BLaER1 treated with 17β-estradiol and CSF1 and Interleukin-3, amounts not matched to agents 10 nM and 100 nM (cell line): ENCODE results near the gene HHIPL2.
"Not testable (repeated sequence)": the region's sequence is repeated elsewhere in the genome, so short reads cannot be mapped to it uniquely, and the experiment has no call there.

ENCODE experiments used
- H3K27ac ChIP-seq, 11 experiments: shearing (Covaris generic); formaldehyde crosslinking; 2 replicates each; pipeline ENCODE4 v1.8.1; 2022
- H3K27me3 ChIP-seq, 11 experiments: shearing (Covaris generic); formaldehyde crosslinking; 2 replicates each; pipeline ENCODE4 v1.8.1; 2022
- H3K36me3 ChIP-seq, 11 experiments: shearing (Covaris generic); formaldehyde crosslinking; 2 replicates each; pipeline ENCODE4 v1.8.1; 2022
- H3K4me1 ChIP-seq, 10 experiments: shearing (Covaris generic); formaldehyde crosslinking; 2 replicates each; pipeline ENCODE4 v1.8.1; 2022
- H3K4me2 ChIP-seq, 11 experiments: shearing (Covaris generic); formaldehyde crosslinking; 2 replicates each; pipeline ENCODE4 v1.8.1; 2022
- H3K4me3 ChIP-seq, 10 experiments: shearing (Covaris generic); formaldehyde crosslinking; 2 replicates each; pipeline ENCODE4 v1.8.1; 2022
- H3K9ac ChIP-seq, 11 experiments: shearing (Covaris generic); formaldehyde crosslinking; 2 replicates each; pipeline ENCODE4 v1.8.1; 2022
- H3K9me3 ChIP-seq, 11 experiments: shearing (Covaris generic); formaldehyde crosslinking; replicated peaks in 1 of 11; 2 replicates each; pipeline ENCODE4 v1.8.1; 2022
- H4K20me1 ChIP-seq, 11 experiments: shearing (Covaris generic); formaldehyde crosslinking; 2 replicates each; pipeline ENCODE4 v1.8.1; 2022
- Cebpa-rat ChIP-seq, 11 experiments: shearing (Covaris generic); IDR thresholded peaks; 2 replicates each; pipeline ENCODE4 v1.8.1; 2022

The HHIPL2 gene

GRCh38 chr1:222525951-222526350 lies 22.0 kb downstream of the HHIPL2 start:
- H3K9me3 ChIP-seq = peaks cover 0 to 9% (median 0%) of the 10 kb centered on the region in 11 experiments; a peak in 1 of 22 replicates
- no peak overlapping the region for H3K27ac ChIP-seq
- H3K9ac ChIP-seq = no peak overlapping the region
- H3K4me3 ChIP-seq = no peak overlapping the region
- H3K27me3 ChIP-seq = no peaks in the 10 kb centered on the region
- H3K36me3 ChIP-seq = no peaks in the 10 kb centered on the region
- H3K4me1 ChIP-seq = no peaks in the 10 kb centered on the region; a peak in 1 of 20 replicates
- no peak for TF ChIP-seq Cebpa-rat (IDR thresholded peaks at IDR 0.05)
- H4K20me1 ChIP-seq = no peaks in the 10 kb centered on the region
- H3K4me2 ChIP-seq = no peak overlapping the region

DNA sequence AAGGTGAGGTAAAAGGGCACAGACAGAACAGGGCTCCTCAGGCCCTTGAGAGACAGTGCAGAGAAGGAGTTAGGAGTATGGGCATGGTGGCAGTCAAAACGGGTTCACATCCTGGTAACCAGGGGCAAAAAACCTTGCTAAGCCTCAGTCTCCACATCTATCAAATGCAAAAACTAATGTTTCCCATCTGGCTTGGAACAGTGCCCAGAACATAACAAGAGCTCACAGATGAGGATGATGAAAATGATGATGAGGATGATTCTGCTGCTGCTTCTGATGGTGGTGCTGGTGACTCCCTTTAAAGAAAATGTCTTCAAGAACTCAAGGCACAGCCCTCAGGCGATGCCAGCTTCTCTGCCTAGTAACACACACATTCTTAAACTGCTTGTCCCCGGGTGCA lies 24.1 kb downstream of the HHIPL2 start:
- no peak for TF ChIP-seq Cebpa-rat (IDR thresholded peaks at IDR 0.05)
- no peak overlapping the region for H3K4me2 ChIP-seq
- peaks cover 0 to 9% (median 0%) of the 10 kb centered on the region in 11 experiments; a peak in 1 of 22 replicates for H3K9me3 ChIP-seq
- H4K20me1 ChIP-seq = no peaks in the 10 kb centered on the region
- H3K27me3 ChIP-seq = no peaks in the 10 kb centered on the region
- no peaks in the 10 kb centered on the region for H3K36me3 ChIP-seq
- no peak overlapping the region for H3K9ac ChIP-seq
- no peak overlapping the region for H3K27ac ChIP-seq
- no peak overlapping the region for H3K4me3 ChIP-seq
- H3K4me1 ChIP-seq = no peaks in the 10 kb centered on the region; a peak in 1 of 20 replicates

DNA sequence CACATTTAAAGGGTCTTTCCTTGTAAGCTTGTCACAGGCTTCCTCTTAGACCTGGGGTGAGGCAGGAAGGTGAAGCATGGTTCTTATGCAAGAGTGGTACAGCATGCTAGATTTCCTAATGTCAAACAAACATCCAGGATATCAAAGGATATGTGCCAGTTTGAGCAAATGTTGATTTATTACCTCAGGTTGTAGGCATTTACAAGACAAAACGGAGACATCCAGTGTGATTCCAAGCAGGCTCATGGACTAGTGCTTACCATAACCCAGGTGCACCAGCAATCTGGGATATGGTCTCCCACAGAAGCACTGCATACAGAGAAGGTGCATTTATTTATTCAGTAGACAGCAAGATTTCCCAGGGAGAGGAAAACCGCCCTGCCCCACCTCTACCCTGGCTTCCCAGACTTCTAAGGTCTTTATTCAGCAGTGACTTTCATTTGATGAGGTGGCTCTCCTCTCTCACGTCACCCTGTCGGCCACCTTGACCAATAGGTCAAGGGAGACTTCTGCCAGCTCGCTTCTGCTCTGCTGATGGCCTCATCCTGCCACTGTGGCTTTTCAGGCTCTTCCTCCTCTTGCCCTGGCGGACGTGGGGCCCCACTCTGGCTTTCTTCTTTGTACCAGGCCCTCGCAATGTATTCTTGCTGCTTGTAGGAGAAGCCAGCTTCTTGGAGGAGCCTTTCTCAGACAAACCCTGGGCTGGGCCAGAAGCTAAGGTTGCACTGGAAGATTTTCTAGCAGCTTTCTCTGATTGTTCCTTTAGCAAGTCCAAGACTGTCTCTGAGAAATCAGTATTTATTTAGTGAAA lies 25.6 kb downstream of the HHIPL2 start:
- Histone ChIP-seq H3K9me3 (peaks cover 0 to 4% (median 0%) of the 10 kb centered on the region in 11 experiments; a peak in 1 of 22 replicates), H3K4me2 (no peak overlapping the region), H3K36me3 (no peaks in the 10 kb centered on the region), H3K4me1 (no peaks in the 10 kb centered on the region; a peak in 1 of 20 replicates), H4K20me1 (no peaks in the 10 kb centered on the region), H3K27me3 (no peaks in the 10 kb centered on the region), H3K4me3 (no peak overlapping the region), H3K9ac (no peak overlapping the region), H3K27ac (no peak overlapping the region)
- TF ChIP-seq Cebpa-rat (IDR thresholded peaks at IDR 0.05) = no peak

GRCh38 chr1:222521299-222522104 lies 26.4 kb downstream of the HHIPL2 start:
- no peaks in the 10 kb centered on the region for H3K36me3 ChIP-seq
- no peak overlapping the region for H3K9ac ChIP-seq
- no peak overlapping the region for H3K27ac ChIP-seq
- no peak for TF ChIP-seq Cebpa-rat (IDR thresholded peaks at IDR 0.05)
- H4K20me1 ChIP-seq = no peaks in the 10 kb centered on the region
- no peaks in the 10 kb centered on the region for H3K27me3 ChIP-seq
- no peak overlapping the region for H3K4me3 ChIP-seq
- no peak overlapping the region for H3K4me2 ChIP-seq
- no peaks in the 10 kb centered on the region; a peak in 1 of 20 replicates for H3K4me1 ChIP-seq
- no peaks in the 10 kb centered on the region for H3K9me3 ChIP-seq

DNA sequence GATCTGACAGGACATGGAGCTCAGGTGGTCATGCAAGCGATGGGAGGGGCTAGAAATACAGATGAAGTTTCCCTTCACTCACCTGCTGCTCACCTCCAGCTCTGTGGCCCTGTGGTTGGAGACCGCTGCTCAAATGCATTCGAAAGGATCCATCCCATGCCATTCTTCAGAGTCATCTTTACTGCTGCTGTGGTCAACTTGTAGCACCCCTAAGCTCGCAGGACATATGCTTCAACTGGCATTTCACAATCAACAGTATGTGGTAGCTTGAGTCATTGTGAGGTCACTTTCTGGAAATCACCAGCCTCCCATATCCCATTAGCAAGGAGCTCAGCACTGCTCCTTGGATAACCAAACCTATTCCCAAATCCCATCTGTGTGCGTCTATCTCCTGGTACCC lies 58.4 kb downstream of the HHIPL2 start:
- H3K9me3 ChIP-seq, H3K4me1 ChIP-seq, H4K20me1 ChIP-seq, H3K27ac ChIP-seq, H3K27me3 ChIP-seq, H3K36me3 ChIP-seq, H3K4me2 ChIP-seq, H3K4me3 ChIP-seq, H3K9ac ChIP-seq: not testable (repeated sequence)

DNA sequence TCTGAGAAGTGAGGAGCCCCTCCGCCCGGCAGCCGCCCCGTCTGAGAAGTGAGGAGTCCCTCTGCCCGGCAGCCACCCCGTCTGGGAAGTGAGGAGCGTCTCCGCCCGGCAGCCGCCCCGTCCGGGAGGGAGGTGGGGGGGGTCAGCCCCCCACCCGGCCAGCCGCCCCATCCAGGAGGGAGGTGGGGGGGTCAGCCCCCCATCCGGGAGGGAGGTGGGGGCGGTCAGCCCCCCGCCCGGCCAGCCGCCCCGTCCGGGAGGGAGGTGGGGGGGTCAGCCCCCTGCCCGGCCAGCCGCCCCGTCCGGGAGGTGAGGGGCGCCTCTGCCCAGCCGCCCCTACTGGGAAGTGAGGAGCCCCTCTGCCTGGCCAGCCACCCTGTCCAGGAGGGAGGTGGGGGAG lies 60.1 kb downstream of the HHIPL2 start:
- H3K4me3 ChIP-seq, H3K27me3 ChIP-seq, H3K4me1 ChIP-seq, H3K27ac ChIP-seq, H4K20me1 ChIP-seq, H3K9me3 ChIP-seq, H3K36me3 ChIP-seq, H3K4me2 ChIP-seq, H3K9ac ChIP-seq: not testable (repeated sequence)

DNA sequence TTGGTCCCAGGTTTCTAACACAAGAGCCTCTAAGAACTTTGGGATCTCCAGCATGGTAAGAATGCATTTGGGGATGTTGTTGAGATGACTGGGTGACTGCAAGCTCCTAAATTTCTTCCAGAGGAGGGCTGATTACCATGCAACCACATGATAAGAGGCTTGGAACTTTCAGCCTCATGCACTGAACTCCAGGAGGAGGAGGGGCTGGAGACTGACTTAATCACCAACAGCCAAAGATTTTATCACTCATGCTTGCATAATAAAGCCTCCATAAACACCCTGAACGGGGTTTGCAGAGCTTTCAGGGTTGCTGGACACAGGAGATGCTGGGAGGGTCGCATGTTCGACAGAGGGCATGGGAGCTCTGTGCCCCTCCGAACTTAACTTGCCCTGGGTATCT lies 63.9 kb downstream of the HHIPL2 start:
- H3K27me3 ChIP-seq, H4K20me1 ChIP-seq, H3K4me2 ChIP-seq, H3K4me1 ChIP-seq, H3K9me3 ChIP-seq, H3K4me3 ChIP-seq, H3K9ac ChIP-seq, H3K27ac ChIP-seq, H3K36me3 ChIP-seq: not testable (repeated sequence)

DNA sequence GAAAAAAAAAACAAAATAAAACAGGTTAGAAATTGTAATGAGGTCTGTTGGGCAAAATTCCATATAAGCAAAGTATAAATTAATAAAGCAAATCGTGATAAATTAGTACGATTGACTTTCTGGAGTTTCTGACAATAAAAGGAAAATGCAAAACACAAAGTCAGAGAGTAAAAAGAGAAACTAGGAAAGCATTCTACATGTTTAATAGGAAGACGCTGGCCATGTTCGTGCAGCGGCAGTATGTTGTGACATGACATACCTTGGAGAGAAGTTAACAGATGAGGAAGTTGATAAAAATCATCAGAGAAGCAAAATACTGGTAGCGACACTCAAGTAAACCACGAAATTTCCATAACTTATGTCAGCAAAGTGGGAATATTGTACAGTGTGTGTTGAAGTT lies 68.3 kb downstream of the HHIPL2 start:
- H3K4me1 ChIP-seq, H3K4me3 ChIP-seq, H3K36me3 ChIP-seq, H3K27ac ChIP-seq, H4K20me1 ChIP-seq, H3K9me3 ChIP-seq, H3K27me3 ChIP-seq, H3K4me2 ChIP-seq, H3K9ac ChIP-seq: not testable (repeated sequence)

- H3K36me3 ChIP-seq, H3K4me2 ChIP-seq, H3K27ac ChIP-seq, H4K20me1 ChIP-seq, H3K4me1 ChIP-seq, H3K4me3 ChIP-seq, H3K9ac ChIP-seq, H3K9me3 ChIP-seq, H3K27me3 ChIP-seq: not testable (repeated sequence)
Observed at GRCh38 chr1:222476436-222476835, 71.5 kb downstream of the HHIPL2 start.

DNA sequence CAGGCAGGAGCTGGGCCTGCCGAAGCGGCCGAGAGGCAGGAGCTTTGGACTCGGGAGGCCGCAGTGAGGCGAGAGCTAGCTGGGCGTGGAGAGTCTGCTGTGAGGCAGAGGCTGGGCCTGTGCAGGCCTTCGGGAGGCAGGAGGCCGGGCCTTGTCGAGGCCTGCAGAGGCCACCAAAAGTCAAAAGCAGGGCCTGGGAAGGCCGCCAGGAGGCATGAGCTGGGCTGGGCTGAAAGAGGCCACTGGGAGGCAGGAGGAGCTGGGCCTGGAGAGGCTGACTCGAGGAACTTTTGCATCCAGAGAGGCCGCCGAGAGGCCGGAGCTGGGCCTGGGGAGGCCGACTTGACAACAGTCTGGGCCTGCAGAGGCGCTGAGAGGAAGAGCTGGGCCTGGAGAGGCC lies 74.2 kb downstream of the HHIPL2 start:
- H3K9me3 ChIP-seq = not testable (repeated sequence)

DNA sequence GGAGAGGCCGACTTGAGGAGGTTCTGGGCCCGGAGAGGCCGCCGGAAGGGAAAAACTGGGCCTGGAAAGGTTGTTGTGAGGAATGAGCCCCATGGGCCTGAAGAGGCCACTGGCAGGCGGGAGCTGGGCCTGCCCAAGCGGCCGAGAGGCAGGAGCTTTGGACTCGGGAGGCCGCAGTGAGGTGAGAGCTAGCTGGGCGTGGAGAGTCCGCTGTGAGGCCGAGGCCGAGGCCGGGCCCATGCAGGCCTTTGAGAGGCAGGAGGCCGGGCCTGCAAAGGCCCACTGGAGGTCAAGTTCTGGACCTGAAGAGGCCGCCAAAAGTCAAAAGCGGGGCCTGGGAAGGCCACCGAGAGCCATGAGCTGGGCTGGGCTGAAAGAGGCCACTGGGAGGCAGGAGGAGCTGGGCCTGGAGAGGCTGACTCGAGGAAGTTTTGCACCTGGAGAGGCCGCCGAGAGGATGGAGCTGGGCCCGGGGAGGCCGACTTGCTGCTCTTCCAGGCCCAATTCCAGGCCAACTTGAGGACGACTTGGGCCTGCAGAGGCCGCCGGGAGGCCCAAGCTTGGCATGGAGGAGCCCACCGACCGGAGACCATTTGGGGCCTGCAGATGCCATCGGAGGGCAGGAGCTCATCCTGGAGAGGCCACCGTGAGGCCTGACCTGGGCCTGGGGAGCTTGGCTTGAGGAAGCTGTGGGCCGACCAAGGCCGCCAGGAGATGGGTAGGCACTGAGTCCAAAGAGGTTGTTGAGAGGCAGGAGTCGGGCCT lies 74.9 kb downstream of the HHIPL2 start:
- not testable (repeated sequence) for H4K20me1 ChIP-seq, H3K4me2 ChIP-seq, H3K4me3 ChIP-seq, H3K27ac ChIP-seq, H3K36me3 ChIP-seq, H3K9me3 ChIP-seq, H3K27me3 ChIP-seq, H3K9ac ChIP-seq, H3K4me1 ChIP-seq

More for the DNA sequence above, 74.2 kb downstream of the HHIPL2 start:
- not testable (repeated sequence) for H3K9ac ChIP-seq, H3K36me3 ChIP-seq, H3K27ac ChIP-seq, H3K4me3 ChIP-seq, H3K4me1 ChIP-seq, H3K27me3 ChIP-seq, H3K4me2 ChIP-seq, H4K20me1 ChIP-seq
